HG03045 (cell line): ENCODE measurements around the gene TMEM80.
A peak's percentile ranks its signal among the peaks of the same experiment; 100 is the strongest.
"Not testable (repeated sequence)": the region's sequence is repeated elsewhere in the genome, so short reads cannot be mapped to it uniquely, and the experiment has no call there.

Experiments used
- ATAC-seq: cut with Tn5 transposase; IDR thresholded peaks from one replicate; pipeline ENCODE4 v1.9.1; 2021; ENCODE audit warnings: mild to moderate bottlenecking, moderate library complexity; ENCODE audit not compliant: unreplicated experiment

The TMEM80 gene

DNA sequence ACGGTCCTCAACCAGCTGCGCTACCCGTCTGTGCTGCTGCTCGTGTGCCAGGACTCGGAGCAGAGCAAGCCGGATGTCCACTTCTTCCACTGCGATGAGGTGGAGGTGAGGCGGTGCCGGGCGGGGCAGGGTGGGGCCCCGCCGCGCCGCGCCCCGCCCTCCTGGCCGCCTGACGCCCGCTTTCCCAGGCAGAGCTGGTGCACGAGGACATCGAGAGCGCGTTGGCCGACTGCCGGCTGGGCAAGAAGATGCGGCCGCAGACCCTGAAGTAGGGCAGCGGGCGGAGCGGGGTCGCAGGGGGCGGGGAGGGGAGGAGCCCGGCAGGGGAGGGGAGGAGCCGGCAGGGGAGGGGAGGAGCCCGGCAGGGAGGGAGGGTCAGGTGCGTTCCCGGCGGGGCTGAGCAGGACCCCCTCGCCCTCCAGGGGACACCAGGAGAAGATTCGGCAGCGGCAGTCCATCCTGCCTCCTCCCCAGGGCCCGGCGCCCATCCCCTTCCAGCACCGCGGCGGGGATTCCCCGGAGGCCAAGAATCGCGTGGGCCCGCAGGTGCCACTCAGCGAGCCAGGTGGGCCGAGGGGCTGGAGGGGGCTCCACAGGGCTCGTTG lies 25.1 kb downstream of the TMEM80 start:
- peak; percentile 44 for ATAC-seq

DNA sequence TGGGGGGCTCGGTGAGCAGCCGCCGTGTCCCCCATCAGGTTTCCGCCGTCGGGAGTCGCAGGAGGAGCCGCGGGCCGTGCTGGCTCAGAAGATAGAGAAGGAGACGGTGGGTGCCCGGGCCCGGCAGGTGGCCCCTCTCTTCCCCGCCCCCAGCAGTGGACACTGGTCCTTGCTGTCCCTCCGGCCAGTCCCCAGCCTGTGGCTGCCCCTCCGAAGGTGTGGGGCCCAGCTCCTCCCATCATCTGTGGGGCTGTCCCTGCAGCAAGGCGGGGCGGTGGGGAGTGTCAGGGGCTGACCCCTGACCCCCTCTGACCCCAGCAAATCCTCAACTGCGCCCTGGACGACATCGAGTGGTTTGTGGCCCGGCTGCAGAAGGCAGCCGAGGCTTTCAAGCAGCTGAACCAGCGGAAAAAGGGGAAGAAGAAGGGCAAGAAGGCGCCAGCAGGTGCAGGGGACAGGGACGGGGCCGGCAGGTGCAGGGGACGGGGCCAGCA lies 25.7 kb downstream of the TMEM80 start:
- no peak for ATAC-seq

DNA sequence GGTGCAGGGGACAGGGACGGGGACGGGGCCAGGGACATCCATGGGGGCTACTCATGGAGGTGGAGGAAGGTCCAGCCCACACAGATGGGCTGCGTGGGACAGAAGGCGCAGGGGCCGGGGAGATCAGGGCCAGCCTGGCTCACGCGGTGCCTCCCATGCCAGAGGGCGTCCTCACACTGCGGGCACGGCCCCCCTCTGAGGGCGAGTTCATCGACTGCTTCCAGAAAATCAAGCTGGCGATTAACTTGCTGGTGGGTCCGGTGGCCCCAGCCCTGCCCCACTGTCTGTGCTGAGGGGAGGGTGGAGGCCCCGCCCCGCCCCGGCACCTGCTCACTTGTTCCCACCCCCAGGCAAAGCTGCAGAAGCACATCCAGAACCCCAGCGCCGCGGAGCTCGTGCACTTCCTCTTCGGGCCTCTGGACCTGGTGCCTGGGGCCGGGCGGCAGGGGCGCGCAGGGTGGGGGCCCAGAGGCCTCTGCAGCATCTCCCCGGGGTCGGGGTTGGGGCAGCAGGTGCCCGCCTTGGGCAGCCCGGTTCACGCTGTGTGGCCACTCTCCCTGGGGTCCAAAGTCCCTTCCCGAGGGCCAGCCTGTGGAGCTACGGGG lies 26.2 kb downstream of the TMEM80 start:
- ATAC-seq: no peak

DNA sequence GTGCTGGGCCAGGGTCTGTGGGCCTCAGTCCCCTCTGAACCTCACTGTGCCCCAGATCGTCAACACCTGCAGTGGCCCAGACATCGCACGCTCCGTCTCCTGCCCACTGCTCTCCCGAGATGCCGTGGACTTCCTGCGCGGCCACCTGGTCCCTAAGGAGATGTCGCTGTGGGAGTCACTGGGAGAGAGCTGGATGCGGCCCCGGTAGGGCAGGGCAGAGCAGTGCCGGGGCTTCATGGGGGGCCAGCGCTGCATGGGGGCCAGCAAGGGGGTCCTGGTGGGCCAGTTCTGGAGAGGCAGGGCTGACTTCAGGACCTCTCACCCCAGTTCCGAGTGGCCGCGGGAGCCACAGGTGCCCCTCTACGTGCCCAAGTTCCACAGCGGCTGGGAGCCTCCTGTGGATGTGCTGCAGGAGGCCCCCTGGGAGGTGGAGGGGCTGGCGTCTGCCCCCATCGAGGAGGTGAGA lies 26.8 kb downstream of the TMEM80 start:
- ATAC-seq: no peak

DNA sequence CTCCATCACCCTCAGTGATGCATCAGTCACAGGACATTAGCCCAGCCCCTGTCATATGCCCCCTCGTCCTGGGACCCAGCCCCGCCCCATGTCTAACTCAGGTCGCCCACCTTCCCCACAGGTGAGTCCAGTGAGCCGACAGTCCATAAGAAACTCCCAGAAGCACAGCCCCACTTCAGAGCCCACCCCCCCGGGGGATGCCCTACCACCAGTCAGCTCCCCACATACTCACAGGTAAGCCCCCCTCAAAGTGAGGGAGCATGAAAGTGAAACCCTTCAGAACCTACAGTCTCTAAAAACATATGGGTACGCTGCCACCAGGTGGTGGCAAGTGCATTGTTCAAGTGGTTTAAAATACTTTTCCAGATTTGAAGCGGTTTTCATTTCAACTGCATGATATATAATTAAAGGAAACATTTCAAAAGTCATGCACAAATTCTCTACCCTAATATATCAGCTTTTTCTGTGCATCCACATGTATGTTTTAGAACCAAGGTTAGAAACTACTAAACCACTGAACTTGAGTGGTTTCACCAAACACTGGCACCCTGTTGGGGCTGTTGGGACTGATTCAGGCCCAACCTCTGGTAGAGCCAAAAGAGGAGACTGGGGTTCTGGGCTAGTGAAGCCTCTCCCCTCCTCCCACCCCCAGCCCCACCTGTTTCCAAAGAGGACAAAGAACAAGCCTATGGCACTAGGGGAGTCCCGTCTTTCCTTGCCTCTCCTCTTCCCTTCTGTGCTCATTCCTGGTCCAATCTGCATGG lies 27.7 kb downstream of the TMEM80 start:
- no peak for ATAC-seq

DNA sequence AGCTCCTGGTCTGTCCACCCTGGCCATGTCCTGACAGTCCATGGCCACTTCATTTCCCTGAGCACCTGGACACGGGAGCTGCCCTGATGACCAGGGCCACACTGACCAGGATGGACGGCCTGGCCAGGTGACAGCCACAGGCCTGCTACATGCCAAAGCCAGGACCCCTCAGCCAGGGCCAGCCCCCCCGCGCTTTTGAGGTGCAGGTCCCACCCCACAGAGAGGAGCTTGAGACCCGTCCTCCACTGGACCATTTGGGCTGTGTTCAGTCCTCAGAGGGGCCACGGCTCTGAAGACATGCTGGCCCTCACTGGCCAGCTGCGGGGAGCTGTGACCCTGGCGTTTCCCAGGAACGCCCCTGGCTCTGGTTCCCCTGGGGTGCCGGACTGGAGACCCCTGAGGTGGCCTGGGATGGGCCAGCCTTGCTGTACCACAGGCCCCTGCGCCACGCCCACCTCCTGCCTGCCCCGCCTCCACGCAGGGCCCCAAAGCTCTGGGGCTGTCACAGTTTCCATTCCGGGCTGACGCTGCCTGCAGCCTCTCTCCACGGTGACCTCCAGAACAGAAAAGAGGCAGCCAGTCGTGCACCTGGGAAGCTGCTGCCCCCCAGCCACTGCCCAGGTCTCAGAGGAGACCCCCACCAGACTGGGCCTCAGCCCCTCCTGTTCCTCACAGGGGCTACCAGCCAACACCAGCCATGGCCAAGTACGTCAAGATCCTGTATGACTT lies 28.6 kb downstream of the TMEM80 start:
- no peak for ATAC-seq

DNA sequence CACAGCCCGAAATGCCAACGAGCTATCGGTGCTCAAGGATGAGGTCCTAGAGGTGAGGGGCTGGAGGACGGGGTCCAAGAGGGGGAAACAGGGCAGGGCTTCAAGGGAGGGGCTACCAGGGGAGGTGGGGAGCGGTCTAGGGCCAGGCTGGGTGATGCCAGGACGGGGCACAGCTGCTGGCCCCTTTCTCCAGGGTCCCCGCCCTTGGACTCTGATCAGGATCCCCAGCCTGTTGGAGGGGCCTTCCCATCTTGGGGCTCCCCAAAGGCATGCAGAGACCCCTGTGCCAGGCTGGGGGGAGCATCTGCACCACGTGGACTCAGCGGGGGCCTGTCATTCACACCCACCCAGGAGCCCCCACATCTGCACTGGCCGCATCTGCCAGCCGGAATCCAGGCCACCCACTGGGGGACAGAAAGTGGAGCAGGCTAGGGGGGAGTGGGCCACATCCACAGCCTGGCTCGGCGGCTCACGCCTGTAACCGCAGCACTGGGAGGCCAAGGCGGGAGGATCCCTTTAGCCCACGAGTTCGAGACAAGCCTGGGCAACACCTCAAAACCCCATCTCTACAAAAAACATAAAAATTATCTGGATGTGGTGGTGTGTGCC lies 29.3 kb downstream of the TMEM80 start:
- no peak for ATAC-seq

DNA sequence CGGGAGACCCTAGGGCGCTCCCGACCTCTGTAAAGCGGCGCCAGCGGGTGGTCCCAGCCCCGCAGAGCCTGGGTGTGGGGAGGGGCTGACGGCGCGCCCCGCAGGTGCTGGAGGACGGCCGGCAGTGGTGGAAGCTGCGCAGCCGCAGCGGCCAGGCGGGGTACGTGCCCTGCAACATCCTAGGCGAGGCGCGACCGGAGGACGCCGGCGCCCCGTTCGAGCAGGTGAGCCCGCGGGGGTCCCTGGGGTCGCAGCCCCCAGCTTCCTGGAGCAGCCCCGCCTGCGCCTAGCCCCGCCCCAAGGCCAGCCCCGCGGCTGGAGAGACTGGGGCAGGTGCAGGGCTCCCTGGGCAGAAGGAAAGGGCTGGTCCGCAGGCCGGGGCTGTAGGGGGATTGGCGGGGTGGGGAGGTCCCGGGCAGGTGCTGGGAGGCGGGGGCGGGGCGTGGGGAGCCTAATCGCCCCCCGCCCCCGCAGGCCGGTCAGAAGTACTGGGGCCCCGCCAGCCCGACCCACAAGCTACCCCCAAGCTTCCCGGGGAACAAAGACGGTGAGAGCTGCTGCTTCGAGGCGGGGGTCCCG lies 30.1 kb downstream of the TMEM80 start:
- ATAC-seq: no peak

DNA sequence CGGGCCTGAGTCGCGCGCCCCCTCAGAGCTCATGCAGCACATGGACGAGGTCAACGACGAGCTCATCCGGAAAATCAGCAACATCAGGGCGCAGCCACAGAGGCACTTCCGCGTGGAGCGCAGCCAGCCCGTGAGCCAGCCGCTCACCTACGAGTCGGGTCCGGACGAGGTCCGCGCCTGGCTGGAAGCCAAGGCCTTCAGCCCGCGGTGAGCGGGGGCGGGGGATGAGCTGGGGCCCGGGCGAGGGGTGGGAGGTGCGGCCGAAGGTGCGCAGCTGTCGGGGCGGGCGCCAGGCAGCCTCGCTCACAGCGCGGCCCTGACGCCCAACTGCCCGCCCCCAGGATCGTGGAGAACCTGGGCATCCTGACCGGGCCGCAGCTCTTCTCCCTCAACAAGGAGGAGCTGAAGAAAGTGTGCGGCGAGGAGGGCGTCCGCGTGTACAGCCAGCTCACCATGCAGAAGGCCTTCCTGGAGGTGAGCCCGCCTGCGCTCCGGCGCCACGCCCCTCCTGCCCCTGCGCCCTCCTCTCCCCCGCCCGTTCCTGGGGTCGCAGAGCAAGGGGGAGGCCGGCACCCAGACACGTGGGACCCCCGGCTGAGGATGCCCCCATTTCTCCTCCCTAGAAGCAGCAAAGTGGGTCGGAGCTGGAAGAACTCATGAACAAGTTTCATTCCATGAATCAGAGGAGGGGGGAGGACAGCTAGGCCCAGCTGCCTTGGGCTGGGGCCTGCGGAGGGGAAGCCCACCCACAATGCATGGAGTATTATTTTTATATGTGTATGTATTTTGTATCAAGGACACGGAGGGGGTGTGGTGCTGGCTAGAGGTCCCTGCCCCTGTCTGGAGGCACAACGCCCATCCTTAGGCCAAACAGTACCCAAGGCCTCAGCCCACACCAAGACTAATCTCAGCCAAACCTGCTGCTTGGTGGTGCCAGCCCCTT lies 30.9 kb downstream of the TMEM80 start:
- no peak for ATAC-seq

DNA sequence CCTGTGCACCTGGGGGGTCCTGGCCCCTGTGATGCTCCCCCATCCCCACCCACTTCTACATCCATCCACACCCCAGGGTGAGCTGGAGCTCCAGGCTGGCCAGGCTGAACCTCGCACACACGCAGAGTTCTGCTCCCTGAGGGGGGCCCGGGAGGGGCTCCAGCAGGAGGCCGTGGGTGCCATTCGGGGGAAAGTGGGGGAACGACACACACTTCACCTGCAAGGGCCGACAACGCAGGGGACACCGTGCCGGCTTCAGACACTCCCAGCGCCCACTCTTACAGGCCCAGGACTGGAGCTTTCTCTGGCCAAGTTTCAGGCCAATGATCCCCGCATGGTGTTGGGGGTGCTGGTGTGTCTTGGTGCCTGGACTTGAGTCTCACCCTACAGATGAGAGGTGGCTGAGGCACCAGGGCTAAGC lies 31.7 kb downstream of the TMEM80 start:
- ATAC-seq: no peak

DNA sequence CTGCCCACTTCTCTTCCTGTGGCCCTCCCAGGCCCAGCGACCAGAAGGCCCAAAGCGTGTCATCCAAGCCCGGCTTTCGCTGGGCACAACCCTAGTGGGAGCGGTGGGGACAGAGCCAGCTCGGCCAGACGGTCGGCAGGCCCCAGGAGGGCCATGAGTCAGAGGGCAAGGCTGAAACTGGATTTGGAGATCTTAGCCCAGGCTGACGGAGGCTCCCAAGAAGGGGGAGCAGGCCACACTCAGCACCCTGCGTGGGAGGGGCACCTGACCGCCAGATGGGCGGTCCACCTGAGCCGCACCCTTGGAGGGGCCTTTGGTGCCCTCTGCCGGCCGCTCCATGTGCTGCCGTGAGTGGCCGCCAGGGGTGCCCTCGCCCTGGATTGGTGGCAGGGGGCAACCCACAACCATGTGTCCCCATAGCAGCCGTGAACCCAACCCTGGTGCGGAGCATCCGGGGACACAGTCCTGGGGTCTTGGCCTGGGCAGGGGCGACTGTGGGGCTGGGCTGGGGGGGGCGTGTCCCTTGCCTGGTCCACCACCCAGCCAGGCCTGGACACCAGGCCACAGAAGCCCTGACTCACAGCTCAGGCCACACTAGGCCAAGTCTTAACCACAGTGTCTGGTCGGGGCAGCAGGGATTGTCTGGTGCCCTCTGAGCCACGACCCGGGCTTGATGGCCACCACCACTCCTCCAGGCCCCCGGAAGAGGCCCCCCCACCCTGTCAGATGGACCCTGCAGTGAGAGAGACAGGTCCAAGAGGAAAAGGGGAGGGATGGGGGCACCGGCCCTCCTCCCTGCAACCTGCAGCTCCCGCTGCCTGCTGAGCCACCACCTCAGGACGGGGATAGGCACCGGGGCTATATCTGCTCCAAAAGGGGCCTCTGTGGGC lies 32.5 kb downstream of the TMEM80 start:
- peak; percentile 51 for ATAC-seq

DNA sequence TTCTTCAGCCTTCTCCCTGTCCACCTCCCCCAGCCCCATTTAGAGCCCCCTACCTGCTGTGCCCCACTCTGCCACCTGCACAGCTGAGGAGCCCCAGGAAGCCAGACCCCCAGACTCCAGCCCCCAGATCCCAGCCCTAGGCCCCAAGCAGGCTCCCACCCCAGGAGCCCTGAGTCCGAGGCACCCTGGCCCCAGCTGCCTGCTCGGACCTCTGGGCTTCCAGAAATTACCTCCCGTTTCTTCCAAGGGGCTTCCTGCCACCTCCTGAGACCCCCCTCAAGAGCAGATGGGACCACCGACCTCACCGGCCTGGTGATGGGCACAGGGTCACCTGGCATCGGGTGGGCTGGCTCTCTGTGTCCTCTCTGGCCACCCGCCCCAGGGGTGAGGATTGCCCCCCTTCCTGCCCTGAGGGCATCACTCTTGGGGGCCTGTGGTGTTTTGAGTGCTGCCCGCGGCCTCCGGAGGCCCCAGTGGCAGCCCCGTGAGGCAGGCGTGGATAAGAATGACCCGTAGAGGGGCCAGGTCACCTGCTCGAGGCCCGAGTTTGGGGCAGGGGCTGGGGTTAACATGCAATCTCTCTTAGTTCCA lies 33.4 kb downstream of the TMEM80 start:
- ATAC-seq: no peak

DNA sequence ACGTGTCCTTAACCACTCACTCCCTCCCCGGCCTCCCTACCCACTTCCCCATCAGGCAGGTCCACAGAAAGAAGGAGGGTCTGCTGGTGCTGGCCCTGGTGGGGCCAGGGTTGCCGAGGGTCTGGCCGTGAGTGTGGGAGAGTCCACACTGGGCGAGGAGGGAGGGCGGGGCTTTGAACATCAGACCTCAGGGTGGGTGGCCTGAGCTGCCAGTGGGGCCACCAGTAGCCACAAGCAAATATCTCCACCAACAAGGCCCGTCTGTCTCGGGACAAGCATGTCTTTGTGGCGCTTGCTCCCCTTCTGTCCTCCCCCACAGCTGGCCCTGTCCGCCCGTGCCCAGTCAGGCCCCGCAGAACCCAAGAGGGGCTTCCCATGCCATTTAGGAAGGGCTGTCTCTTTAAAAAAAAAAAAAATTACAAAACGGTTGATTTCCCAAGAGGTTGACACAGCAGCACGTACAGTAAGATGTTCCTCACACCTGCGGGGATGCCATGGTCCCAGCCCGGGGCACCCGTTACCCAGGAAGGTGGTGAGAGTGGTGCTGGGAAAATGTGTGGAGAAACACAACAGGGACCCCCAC lies 34.0 kb downstream of the TMEM80 start:
- no peak for ATAC-seq

DNA sequence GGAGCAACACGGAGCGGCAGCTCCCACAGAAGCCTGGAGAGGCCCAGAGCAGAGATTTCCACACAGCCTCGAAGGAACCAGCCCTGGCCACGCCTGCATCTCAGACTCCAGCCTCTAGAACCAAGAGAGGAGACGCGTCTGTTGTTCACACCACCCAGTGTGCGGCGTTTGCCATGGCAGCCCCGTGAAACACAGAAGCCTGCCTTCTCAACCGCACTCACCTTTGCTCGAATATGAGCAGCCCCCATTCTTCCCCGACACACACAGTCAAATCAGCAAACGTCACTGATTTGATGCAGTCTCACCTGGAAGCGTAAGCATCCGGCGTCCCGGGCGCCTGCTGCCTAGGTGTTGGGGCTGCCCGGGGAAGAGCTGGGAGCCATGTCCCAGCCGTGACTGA lies 37.5 kb downstream of the TMEM80 start:
- no peak for ATAC-seq

DNA sequence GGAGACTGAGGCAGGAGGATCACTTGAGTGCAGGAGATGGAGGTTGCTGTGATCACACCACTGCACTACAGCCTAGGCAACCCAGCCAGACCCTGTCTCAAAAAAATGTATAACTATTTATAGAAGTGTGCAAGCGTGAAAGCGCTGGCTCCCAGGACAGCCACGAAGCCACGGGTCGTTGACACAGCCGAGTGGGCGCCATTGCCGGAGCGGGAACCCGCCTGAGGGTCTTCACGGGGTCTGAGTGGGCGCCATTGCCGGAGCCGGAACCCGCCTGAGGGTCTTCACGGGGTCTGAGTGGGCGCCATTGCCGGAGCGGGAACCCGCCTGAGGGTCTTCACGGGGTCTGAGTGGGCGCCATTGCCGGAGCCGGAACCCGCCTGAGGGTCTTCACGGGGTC lies 38.9 kb downstream of the TMEM80 start:
- not testable (repeated sequence) for ATAC-seq

DNA sequence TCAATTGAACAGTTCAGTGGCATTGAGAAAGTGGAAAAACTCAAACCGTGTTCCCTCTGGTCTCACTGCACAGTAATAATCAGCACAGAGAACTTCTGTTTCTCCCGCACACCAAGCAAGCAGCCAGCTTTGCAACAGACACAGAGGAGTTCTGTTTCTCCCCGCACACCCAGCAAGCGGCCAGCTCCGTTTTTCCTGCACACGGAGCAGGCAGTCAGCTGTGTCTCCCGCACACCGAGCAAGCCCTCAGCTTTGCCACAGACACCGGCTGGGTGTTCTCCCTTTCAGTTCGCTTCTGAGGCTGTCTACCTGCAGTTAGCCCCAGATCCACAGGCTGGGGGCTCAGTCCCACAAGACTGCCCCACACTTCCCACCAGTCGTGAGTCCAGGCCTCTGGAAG lies 41.8 kb downstream of the TMEM80 start:
- ATAC-seq: no peak

DNA sequence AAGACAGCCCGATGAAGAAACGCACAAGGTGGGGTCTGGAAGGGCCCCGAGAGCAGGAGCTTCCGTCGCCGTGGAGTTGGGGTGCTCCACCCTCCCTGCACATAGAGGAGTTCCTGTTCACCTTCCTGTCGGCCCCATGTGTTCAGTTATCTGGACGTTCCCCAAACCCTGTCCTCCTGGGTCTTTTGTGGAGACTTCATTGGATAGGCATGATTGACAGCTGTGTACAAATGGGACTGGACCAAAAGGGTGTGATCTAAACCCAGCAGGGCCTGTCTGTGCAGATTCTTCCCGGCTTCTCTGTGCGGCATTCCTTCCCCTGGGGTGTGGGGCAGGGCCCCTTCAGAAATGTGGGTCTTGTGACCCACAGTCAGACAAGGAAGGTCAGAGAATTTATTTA lies 42.3 kb downstream of the TMEM80 start:
- ATAC-seq: not testable (repeated sequence)

DNA sequence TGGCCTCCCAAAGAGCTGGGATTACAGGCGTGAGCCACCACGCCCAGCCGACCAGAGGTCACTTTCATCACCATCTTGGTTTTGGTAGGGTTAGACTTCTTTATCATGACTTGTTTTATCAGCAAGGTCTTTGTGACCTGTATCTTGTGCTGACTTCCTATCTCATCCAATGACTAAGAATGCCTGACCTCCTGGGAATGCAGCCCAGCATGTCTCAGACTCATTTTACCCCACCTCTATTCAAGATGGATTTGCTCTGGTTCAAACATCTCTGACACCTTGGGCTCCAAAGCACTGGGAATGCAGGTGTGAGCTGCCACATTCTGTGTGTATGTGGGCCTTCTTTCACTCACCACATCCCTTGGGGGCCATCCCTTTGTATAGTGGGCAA lies 46.5 kb downstream of the TMEM80 start:
- no peak for ATAC-seq
